ENCODE data around the gene SLCO2B1.

Gene SLCO2B1

GRCh38 chr11:75163921-75164849 lies 13.3 kb downstream of the SLCO2B1 start:
- no peak for DNase-seq

- DNase-seq = no peak
Observed at GRCh38 chr11:75165721-75166120, 14.8 kb downstream of the SLCO2B1 start.

GRCh38 chr11:75166791-75167190 lies 15.9 kb downstream of the SLCO2B1 start:
- DNase-seq = no peak

GRCh38 chr11:75167617-75168016 lies 16.7 kb downstream of the SLCO2B1 start:
- DNase-seq = no peak

GRCh38 chr11:75169101-75169885 lies 18.4 kb downstream of the SLCO2B1 start:
- DNase-seq = no peak

- DNase-seq = no peak
Observed at GRCh38 chr11:75170516-75171201, 19.8 kb downstream of the SLCO2B1 start.

- no peak for DNase-seq
Observed at GRCh38 chr11:75173336-75173735, 22.4 kb downstream of the SLCO2B1 start.

GRCh38 chr11:75174781-75175370 lies 24.0 kb downstream of the SLCO2B1 start:
- DNase-seq = peak; percentile 39

GRCh38 chr11:75182664-75183063 lies 31.8 kb downstream of the SLCO2B1 start:
- DNase-seq = no peak

- no peak for DNase-seq
Observed at GRCh38 chr11:75184051-75184450, 33.1 kb downstream of the SLCO2B1 start.

- no peak for DNase-seq
Observed at GRCh38 chr11:75184757-75185425, 34.0 kb downstream of the SLCO2B1 start.

- DNase-seq = no peak
Observed at GRCh38 chr11:75185866-75186265, 35.0 kb downstream of the SLCO2B1 start.

GRCh38 chr11:75186999-75187398 lies 36.1 kb downstream of the SLCO2B1 start:
- DNase-seq = no peak

GRCh38 chr11:75188671-75189070 lies 37.8 kb downstream of the SLCO2B1 start:
- DNase-seq = no peak

GRCh38 chr11:75189108-75189507 lies 38.2 kb downstream of the SLCO2B1 start:
- DNase-seq = no peak

- DNase-seq = no peak
Observed at GRCh38 chr11:75189911-75190310, 39.0 kb downstream of the SLCO2B1 start.

- DNase-seq = no peak
Observed at GRCh38 chr11:75190652-75191329, 39.9 kb downstream of the SLCO2B1 start.

GRCh38 chr11:75191330-75191717 lies 40.4 kb downstream of the SLCO2B1 start:
- DNase-seq = no peak

- DNase-seq = no peak
Observed at GRCh38 chr11:75193271-75193670, 42.4 kb downstream of the SLCO2B1 start.

GRCh38 chr11:75193711-75194110 lies 42.8 kb downstream of the SLCO2B1 start:
- DNase-seq = no peak

GRCh38 chr11:75194147-75194546 lies 43.2 kb downstream of the SLCO2B1 start:
- no peak for DNase-seq

Measured in RPMI8226 (cell line).